NT2/D1 (cell line): ENCODE data around the gene HNRNPR.
"Not testable (repeated sequence)": the region's sequence is repeated elsewhere in the genome, so short reads cannot be mapped to it uniquely, and the experiment has no call there.

ENCODE experiments used
- DNase-seq: peaks from one replicate; pipeline ENCODE4 v3.0.0-alpha.2; 2011; ENCODE audit warnings: low read depth, low spot score
- H3K27me3 ChIP-seq: 2 replicates; pipeline ENCODE4 v1.6.0; 2011; ENCODE audit warnings: mild to moderate bottlenecking; ENCODE audit not compliant: insufficient read length, insufficient read depth
- H3K36me3 ChIP-seq: 2 replicates; pipeline ENCODE4 v1.6.1; 2011; ENCODE audit warnings: mild to moderate bottlenecking, low read length, mixed read lengths; ENCODE audit not compliant: insufficient read depth, insufficient read length
- H3K4me1 ChIP-seq: 2 replicates; pipeline ENCODE4 v1.5.1; 2011; ENCODE audit not compliant: insufficient read depth, insufficient read length
- H3K4me3 ChIP-seq: 2 replicates; pipeline ENCODE4 v1.5.1; 2011; ENCODE audit warnings: low read depth; ENCODE audit not compliant: insufficient read length
- H3K9ac ChIP-seq: 2 replicates; pipeline ENCODE4 v1.6.0; 2011; ENCODE audit warnings: low read depth; ENCODE audit not compliant: insufficient read length
- H3K9me3 ChIP-seq: 2 replicates; pipeline ENCODE4 v1.5.1; 2011; ENCODE audit warnings: mild to moderate bottlenecking, low read length; ENCODE audit not compliant: insufficient read depth
- SUZ12 ChIP-seq: IDR thresholded peaks from 2 replicates; pipeline ENCODE4 v1.6.1; 2011; ENCODE audit not compliant: insufficient read length, insufficient read depth; ENCODE audit errors: extremely low read depth
- YY1 ChIP-seq: IDR thresholded peaks from 2 replicates; pipeline ENCODE4 v1.6.1; 2011; ENCODE audit not compliant: insufficient read length, insufficient read depth
- ZNF274 ChIP-seq: IDR thresholded peaks from 2 replicates; pipeline ENCODE4 v1.6.1; 2011; ENCODE audit warnings: mild to moderate bottlenecking, low read depth, low read length

Gene HNRNPR

GRCh38 chr1:23383577-23384311, 39.7 kb upstream of the HNRNPR start:
- H3K4me3 ChIP-seq = no peak overlapping the region
- no peaks in the 10 kb centered on the region for H3K4me1 ChIP-seq
- no peak overlapping the region for H3K9ac ChIP-seq
- no peak for TF ChIP-seq YY1
- TF ChIP-seq SUZ12 = no peak
- no peak for TF ChIP-seq ZNF274
- H3K9me3 ChIP-seq = no peaks in the 10 kb centered on the region
- no peaks in the 10 kb centered on the region for H3K36me3 ChIP-seq
- peaks cover 76% of the 10 kb centered on the region for H3K27me3 ChIP-seq
- DNase-seq = no peak

DNA sequence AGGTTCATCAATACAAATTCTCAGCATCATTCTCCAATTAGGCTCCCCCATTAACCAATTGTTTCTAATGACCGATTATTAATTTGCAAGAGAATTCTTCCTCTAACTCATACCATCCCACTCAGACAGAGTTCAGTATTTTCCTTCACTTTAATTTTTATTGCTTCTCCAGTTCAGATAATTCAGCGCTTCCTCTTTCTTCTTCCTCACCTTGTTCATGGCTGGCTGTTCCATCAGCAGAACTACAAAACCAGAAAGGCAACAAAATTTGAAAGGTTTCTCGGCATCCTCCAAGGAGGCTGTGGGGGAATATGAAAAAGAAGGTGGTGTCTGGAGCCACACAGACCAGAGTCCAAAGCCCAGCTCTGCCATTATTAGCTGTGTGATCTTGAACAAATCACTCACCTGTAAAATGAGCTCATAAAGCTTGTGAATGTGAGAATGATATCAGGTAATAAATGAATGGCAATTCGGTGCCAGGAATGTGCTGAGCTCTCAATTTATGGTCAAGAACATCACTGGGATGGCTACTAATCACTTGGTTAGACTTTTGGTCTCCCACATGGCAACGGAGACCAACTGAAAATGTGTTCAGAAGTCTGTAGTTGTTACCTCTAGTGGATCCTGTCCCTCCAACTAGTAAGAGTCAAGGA, 37.3 kb upstream of the HNRNPR start:
- Histone ChIP-seq H3K9ac (no peak overlapping the region), H3K4me3 (no peak overlapping the region), H3K36me3 (no peaks in the 10 kb centered on the region), H3K27me3 (peaks cover 72% of the 10 kb centered on the region), H3K4me1 (no peaks in the 10 kb centered on the region), H3K9me3 (no peaks in the 10 kb centered on the region)
- DNase-seq = no peak
- TF ChIP-seq ZNF274 (no peak), YY1 (no peak), SUZ12 (no peak)

DNA sequence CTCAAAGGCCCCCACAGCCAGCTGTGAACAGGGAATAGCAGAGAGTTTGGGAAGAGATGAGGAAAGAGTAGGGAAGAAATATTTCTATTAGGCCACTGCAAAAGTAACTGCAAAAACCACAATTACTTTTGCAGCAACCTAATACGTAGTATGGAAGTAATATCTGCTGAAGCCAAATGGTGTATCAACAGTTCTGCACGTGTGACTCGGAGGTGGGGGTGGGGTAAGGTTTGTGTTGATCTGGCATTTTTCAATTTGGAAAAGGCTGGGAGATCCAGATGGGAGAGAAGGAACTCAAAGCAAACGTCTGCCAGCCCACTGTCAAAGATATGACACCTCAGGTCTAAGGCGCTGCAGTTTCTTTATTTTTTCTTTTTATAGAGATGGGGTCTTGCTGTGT, 36.6 kb upstream of the HNRNPR start:
- Histone ChIP-seq H3K36me3 (no peaks in the 10 kb centered on the region), H3K9me3 (no peaks in the 10 kb centered on the region), H3K4me1 (no peaks in the 10 kb centered on the region), H3K9ac (no peak overlapping the region), H3K4me3 (no peak overlapping the region), H3K27me3 (peaks cover 74% of the 10 kb centered on the region)
- TF ChIP-seq SUZ12 (no peak), ZNF274 (no peak), YY1 (no peak)
- no peak for DNase-seq

DNA sequence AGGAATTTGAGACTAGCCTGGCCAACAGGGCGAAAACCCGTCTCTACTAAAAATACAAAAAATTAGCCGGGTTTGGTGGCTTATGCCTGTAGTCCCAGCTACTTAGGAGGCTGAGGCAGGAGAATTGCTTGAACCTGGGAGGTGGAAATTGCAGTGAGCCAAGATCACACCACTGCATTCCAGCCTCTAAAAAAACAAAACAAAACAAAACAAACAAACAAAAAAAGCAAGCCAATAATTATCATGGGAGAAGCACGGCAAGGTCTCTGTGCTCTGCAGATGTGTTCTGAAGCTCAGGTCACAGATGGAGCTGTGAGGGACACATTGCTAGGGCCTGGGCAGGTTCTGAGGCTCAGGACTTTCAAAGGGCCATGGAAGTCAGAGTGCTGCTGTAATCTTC, 36.2 kb upstream of the HNRNPR start:
- H3K9me3 ChIP-seq, H3K36me3 ChIP-seq, H3K9ac ChIP-seq, H3K4me3 ChIP-seq, H3K4me1 ChIP-seq, DNase-seq: not testable (repeated sequence)
- H3K27me3 ChIP-seq = peaks cover 74% of the 10 kb centered on the region

GRCh38 chr1:23376890-23377811, 33.1 kb upstream of the HNRNPR start:
- Histone ChIP-seq H3K9ac (no peak overlapping the region), H3K4me3 (no peak overlapping the region), H3K4me1 (no peaks in the 10 kb centered on the region), H3K36me3 (no peaks in the 10 kb centered on the region), H3K27me3 (peaks cover 78% of the 10 kb centered on the region), H3K9me3 (no peaks in the 10 kb centered on the region)
- no peak for DNase-seq
- TF ChIP-seq SUZ12 = no peak
- no peak for TF ChIP-seq YY1
- TF ChIP-seq ZNF274 = no peak

GRCh38 chr1:23374079-23374735, 30.1 kb upstream of the HNRNPR start:
- Histone ChIP-seq H3K4me1 (peaks cover 13% of the 10 kb centered on the region), H3K27me3 (peaks cover 83% of the 10 kb centered on the region)
- H3K36me3 ChIP-seq, H3K9ac ChIP-seq, H3K9me3 ChIP-seq, H3K4me3 ChIP-seq, DNase-seq: not testable (repeated sequence)
